Peyer's patch (tissue), 4 donors: ENCODE data around the gene MIB1. TPM values are rescaled to one million over a fixed set of nuclear protein-coding genes. Genes with fewer than 3 reads are reported as not detected.

Experiments
- DNase-seq, 3 donors: peaks; one replicate each; pipeline ENCODE4 v3.0.0-alpha.2; 2017 to 2019
- H3K27ac ChIP-seq, 4 donors: fragments of 200-600 bp; sonication (generic); one replicate each; pipeline ENCODE4 v1.5.1; 2016 to 2019
- H3K27me3 ChIP-seq, 2 donors: fragments of 200-600 bp; sonication (generic); one replicate each; pipeline ENCODE4 v1.5.1; 2019
- H3K36me3 ChIP-seq, 3 donors: fragments of 200-600 bp; sonication (generic); one replicate each; pipeline ENCODE4 v1.5.1; 2016 to 2019
- H3K4me1 ChIP-seq, 4 donors: fragments of 200-600 bp; sonication (generic); one replicate each; pipeline ENCODE4 v1.5.1; 2016 to 2019
- H3K4me3 ChIP-seq, 4 donors: fragments of 200-600 bp; sonication (generic); 1 replicate in 3 of 4; 2 replicates in 1 of 4; pipeline ENCODE4 v1.5.1; 2016 to 2019; ENCODE audit warnings: mild to moderate bottlenecking in 1 of 4
- H3K9me3 ChIP-seq, 4 donors: fragments of 200-600 bp; sonication (generic); one replicate each; pipeline ENCODE4 v1.5.1; 2016 to 2019; ENCODE audit warnings: mild to moderate bottlenecking in 1 of 4
- POLR2A ChIP-seq, 2 donors: fragments of 450-650 bp; IDR thresholded peaks; one replicate each; pipeline ENCODE4 v1.5.1; 2017; ENCODE audit warnings: antibody characterized with exemption in 2 of 2, mild to moderate bottlenecking in 2 of 2, moderate library complexity in 2 of 2
- small RNA-seq, 2 donors: library from RNA; depleted of rRNA; stranded (forward); fragments of <200 nt; gene quantifications; one replicate each; pipeline ENCODE3, GENCODE V24; 2016
- total RNA-seq, 4 donors: library from RNA; depleted of rRNA; stranded (reverse); fragments of >200 nt; gene quantifications; one replicate each; pipeline ENCODE4 v1.1.0, GENCODE V29; 2016
- TF ChIP-seq, protein P1 (sequence below), 6 experiments: fragments of 450-650 bp in 4 of 6; fragments of 200-600 bp in 2 of 6; sonication (generic) in 1 of 6; IDR thresholded peaks; one replicate each; pipeline ENCODE4 v1.5.1; 2017 to 2019; ENCODE audit warnings: antibody characterized with exemption in 6 of 6, mild to moderate bottlenecking in 3 of 6, moderate library complexity in 1 of 6

The MIB1 gene
- total RNA-seq, 4 donors from 2014 or later, result 13.8 to 47.0 (median 18.3) TPM

DNA sequence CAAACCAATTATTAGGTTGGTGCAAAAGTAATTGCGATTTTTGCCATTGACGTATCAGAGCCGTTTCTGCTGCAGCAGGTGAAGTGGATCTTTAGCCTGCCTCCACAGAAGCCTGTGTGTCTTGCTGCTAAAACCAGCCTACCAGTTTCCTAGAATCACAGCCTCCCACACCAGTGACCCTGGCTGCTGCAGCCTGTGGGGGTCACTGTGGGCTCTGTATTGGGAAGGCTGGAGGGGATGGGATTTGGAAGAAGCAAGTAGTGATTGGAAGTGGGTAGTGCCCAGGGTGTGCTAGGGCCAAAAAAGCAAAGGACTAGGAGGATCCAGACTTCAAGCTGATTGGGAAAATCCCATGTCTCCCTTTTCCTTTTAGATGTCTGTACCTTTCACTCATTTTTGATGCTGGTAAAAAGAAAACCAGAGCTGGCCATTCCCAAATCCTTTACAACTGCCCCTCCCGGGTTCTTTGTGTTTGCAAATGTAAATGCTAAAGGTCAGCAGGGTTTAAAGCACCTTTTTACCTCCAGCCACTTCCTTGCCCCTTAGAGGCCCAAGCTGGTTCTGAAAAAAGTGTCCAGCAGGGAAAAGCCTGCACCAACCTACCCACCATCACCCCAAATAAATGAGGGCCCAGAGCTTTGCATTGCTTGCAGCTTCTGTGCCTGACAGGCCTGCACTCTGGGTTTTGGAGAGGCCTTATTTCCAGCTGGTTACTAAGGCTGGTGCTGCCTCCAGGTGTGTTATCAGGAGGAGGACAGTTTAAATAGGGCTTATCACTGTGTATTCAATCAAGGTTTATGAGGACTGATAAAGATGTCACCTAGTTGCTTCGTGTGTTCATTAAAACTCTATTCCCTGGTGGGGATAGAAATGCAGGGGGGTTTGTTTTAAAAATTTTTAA lies 172.0 kb downstream of the MIB1 start:
- TF ChIP-seq POLR2A (IDR thresholded peaks at IDR 0.05), result no peak
- TF ChIP-seq, protein P1, sequence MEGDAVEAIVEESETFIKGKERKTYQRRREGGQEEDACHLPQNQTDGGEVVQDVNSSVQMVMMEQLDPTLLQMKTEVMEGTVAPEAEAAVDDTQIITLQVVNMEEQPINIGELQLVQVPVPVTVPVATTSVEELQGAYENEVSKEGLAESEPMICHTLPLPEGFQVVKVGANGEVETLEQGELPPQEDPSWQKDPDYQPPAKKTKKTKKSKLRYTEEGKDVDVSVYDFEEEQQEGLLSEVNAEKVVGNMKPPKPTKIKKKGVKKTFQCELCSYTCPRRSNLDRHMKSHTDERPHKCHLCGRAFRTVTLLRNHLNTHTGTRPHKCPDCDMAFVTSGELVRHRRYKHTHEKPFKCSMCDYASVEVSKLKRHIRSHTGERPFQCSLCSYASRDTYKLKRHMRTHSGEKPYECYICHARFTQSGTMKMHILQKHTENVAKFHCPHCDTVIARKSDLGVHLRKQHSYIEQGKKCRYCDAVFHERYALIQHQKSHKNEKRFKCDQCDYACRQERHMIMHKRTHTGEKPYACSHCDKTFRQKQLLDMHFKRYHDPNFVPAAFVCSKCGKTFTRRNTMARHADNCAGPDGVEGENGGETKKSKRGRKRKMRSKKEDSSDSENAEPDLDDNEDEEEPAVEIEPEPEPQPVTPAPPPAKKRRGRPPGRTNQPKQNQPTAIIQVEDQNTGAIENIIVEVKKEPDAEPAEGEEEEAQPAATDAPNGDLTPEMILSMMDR (IDR thresholded peaks at IDR 0.05), result peak in 3 of 6 experiments; percentile 25 to 43 (median 27)
- H3K27ac ChIP-seq, result no peak overlapping the region
- no peak for DNase-seq

DNA sequence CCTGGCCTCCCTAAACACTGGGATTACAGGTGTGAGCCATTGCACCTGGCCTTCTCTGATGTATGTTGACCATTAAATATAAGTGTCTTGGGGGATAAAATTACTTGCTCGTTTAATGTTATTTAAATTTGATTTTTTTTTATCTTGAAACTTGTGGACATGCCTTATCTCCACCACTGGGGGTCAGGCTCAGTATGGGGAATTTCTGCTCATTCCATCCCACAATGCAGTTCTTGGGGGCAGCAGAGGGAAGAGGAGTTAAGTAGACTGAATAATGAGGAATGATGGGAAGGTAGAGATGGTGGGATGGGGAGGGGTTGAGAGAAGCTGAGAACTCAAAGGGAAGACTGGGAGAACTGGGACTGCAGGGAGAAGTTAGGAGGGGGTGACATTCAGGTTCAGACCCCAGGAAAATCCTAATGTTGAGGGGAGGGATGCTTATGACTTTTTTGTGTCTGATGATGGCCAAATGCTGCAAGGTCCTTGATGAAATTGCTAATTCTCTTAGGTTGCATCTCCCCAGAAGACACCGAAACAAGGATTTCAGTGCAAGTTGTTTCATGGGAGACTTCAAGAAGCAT lies 174.2 kb downstream of the MIB1 start:
- no peak overlapping the region for H3K4me3 ChIP-seq
- no peaks in the 10 kb centered on the region for H3K36me3 ChIP-seq
- TF ChIP-seq, protein P1 (IDR thresholded peaks at IDR 0.05), result peak in 4 of 6 experiments; percentile 21 to 64 (median 54)
- no peak for TF ChIP-seq POLR2A (IDR thresholded peaks at IDR 0.05)
- no peaks in the 10 kb centered on the region for H3K27me3 ChIP-seq
- DNase-seq, result no peak
- no peak overlapping the region for H3K27ac ChIP-seq
- H3K4me1 ChIP-seq, result peaks cover 0 to 7% (median 0%) of the 10 kb centered on the region in 4 donors
- H3K9me3 ChIP-seq, result no peaks in the 10 kb centered on the region

More for the DNA sequence above, 172.0 kb downstream of the MIB1 start:
- Histone ChIP-seq H3K36me3 (no peaks in the 10 kb centered on the region), H3K4me1 (peaks cover 0 to 7% (median 0%) of the 10 kb centered on the region in 4 donors), H3K4me3 (no peak overlapping the region), H3K27me3 (no peaks in the 10 kb centered on the region), H3K9me3 (no peaks in the 10 kb centered on the region)

DNA sequence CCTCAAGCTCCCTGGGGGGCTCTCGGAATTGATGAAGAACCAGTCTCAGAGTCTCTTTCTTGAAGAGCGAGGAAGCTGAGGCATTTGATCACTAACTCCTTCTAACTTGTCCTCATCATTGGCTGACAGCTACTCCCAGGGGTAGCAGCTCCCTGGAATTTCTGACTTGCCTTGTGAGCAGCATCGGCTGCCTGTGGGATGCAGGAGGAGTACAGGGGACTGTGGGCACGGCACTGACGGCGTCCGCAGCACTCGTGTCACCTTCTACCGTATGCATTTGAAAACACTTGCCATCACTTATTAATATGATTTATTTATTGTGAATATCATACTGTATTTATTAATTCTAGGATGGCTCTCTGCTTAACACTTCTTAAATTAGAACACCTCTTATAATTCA lies 175.0 kb downstream of the MIB1 start:
- no peaks in the 10 kb centered on the region for H3K9me3 ChIP-seq
- no peak overlapping the region for H3K27ac ChIP-seq
- no peaks in the 10 kb centered on the region for H3K36me3 ChIP-seq
- peaks cover 0 to 7% (median 0%) of the 10 kb centered on the region in 4 donors for H3K4me1 ChIP-seq
- no peak for DNase-seq
- TF ChIP-seq POLR2A (IDR thresholded peaks at IDR 0.05), result no peak
- TF ChIP-seq, protein P1 (IDR thresholded peaks at IDR 0.05), result no peak
- H3K27me3 ChIP-seq, result no peaks in the 10 kb centered on the region
- H3K4me3 ChIP-seq, result no peak overlapping the region

DNA sequence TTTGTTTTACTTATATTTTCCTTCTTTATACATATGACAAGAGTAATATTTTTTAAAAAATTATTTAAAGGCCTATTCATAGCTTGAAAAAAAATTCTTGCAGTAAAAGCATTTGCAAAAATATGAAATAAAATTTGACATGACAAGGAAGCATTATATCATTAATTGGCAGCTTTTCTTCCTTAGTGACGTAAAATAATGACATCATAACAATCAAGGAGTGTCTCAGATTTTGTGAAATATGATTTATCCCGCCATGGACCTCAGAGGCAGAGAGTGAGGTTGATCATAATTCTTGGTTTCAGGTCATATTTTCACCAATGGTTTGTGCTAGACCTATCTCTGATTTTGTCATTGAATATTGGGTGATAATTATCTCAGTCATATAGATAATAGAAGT lies 176.0 kb downstream of the MIB1 start:
- no peaks in the 10 kb centered on the region for H3K27me3 ChIP-seq
- H3K9me3 ChIP-seq, result no peaks in the 10 kb centered on the region
- H3K27ac ChIP-seq, result no peak overlapping the region
- TF ChIP-seq, protein P1 (IDR thresholded peaks at IDR 0.05), result no peak
- no peak for TF ChIP-seq POLR2A (IDR thresholded peaks at IDR 0.05)
- H3K4me1 ChIP-seq, result peaks cover 0 to 7% (median 0%) of the 10 kb centered on the region in 4 donors
- H3K4me3 ChIP-seq, result no peak overlapping the region
- H3K36me3 ChIP-seq, result no peaks in the 10 kb centered on the region
- no peak for DNase-seq

DNA sequence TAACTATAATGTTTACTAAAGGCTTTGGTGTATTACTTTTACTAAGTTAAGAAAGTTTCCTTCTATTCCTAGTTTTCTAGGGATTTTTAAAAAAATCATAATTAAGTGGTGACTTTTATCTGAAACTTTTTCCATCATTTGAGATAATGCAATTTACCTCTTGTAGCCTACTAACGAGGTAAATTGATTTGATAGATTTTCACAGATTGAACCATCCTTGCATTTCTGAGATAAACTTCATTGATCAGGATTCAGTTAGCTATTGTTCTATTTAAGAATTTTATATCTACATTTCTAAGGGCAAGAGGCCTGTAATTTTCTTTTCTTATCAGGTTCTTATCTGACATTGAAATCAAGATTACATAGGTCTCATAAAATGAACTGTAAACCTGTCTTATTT lies 178.1 kb downstream of the MIB1 start:
- Histone ChIP-seq H3K27me3 (no peaks in the 10 kb centered on the region), H3K9me3 (no peaks in the 10 kb centered on the region), H3K4me3 (no peak overlapping the region), H3K4me1 (no peaks in the 10 kb centered on the region), H3K27ac (no peak overlapping the region), H3K36me3 (no peaks in the 10 kb centered on the region)
- TF ChIP-seq, protein P1 (IDR thresholded peaks at IDR 0.05), result no peak
- no peak for TF ChIP-seq POLR2A (IDR thresholded peaks at IDR 0.05)
- DNase-seq, result no peak

Small RNA genes within 50 kb of the gene (small RNA-seq; reads per million reads assigned to genes)
- gene AC103987.3, result 0 reads per million in 2 donors
- gene RF00019, result 0 reads per million in 2 donors
- 0 reads per million in 2 donors for gene RF00045
- 0 reads per million in 2 donors for gene RF01241
- gene RN7SL233P, result 0 reads per million in 2 donors
- 0 reads per million in 2 donors for gene RNU6-1038P

Other genes starting within 250 kb of the MIB1 start
- 10 to 100 TPM; 22.1 to 41.3 (median 34.4) TPM for gene ESCO1, start 140.1 kb upstream of the MIB1 start, total RNA-seq
- 10 to 100 TPM in 1 of 4 donors, 1 to 10 TPM in 3; 3.4 to 11.6 (median 5.0) TPM for gene SNRPD1, start 128.5 kb upstream of the MIB1 start, total RNA-seq
- 100 to 1,000 TPM in 1 of 4 donors, 10 to 100 TPM in 3; 23.1 to 133 (median 47.2) TPM for gene ABHD3, start 36.0 kb upstream of the MIB1 start, total RNA-seq